ES-I3 (cell line): ENCODE results near the gene PRPF31.
A peak's percentile ranks its signal among the peaks of the same experiment; 100 is the strongest.
"Not testable (repeated sequence)": the region's sequence is repeated elsewhere in the genome, so short reads cannot be mapped to it uniquely, and the experiment has no call there.

Experiments
- H3K36me3 ChIP-seq: 2 replicates; pipeline ENCODE4 v1.6.1; 2013; ENCODE audit warnings: mild to moderate bottlenecking, low read length, control low read depth, moderate library complexity; ENCODE audit not compliant: insufficient read depth
- H3K4me1 ChIP-seq: 2 replicates; pipeline ENCODE4 v1.6.1; 2013; ENCODE audit warnings: mild to moderate bottlenecking, control low read depth, low read length; ENCODE audit not compliant: insufficient read depth
- H3K9ac ChIP-seq: 2 replicates; pipeline ENCODE4 v1.6.1; 2013; ENCODE audit warnings: low read depth, mild to moderate bottlenecking, low read length, moderate library complexity
- H3K9me3 ChIP-seq: 2 replicates; pipeline ENCODE4 v1.6.1; 2013; ENCODE audit warnings: mild to moderate bottlenecking, low read length, moderate library complexity; ENCODE audit not compliant: control insufficient read depth, insufficient read depth

PRPF31 gene

GRCh38 chr19:54158812-54159351 is 43.3 kb downstream of the PRPF31 start:
- no peaks in the 10 kb centered on the region for H3K36me3 ChIP-seq
- H3K9ac ChIP-seq, result peak overlapping the region; percentile 89
- peaks cover 3% of the 10 kb centered on the region for H3K4me1 ChIP-seq
- H3K9me3 ChIP-seq, result no peaks in the 10 kb centered on the region

DNA sequence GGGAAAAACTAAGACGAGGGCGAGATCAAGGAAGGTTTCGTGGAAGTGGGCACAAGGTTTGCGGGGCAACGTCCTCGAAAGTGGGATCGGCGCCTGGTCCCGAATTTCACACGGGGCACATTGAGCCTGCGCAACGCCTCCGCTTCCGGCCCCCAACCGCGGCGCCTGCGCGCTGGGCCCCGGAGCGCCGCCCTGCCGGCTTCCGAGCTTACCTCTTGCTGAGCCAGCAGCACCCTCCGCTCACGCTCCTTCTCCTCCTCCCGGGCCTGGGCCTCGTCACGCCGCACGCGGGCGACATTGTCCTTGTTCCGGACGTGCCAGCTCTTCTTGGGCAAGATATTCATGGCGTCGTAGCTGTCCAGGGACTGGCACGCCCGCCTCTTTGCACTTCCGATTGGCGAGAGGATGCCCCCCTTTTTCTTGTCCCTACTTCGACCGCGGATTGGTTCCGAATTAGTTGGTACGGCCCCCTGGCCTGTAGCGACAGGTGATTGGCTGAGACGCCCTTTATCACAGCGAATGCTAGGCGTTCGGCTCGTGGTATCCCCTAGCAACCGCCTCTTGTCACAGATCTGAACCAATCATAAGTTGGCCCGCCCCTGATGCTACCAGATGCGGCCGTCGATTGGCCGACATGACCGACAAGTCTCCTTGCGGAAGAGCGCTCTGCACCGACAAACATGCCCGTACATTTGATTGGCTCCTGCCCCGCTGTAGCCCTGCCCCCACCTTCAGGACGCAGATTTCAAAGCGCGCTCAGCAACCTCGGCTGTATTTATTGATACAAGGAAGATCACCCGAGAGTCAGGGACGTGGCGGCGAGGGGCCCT is 44.0 kb downstream of the PRPF31 start, which contains the start of gene LENG1:
Gene LENG1, minus strand, starts transcription at position 370 of the 830 bp plus-strand sequence. Its CDS starts 26 bp downstream, at position 344.
- Histone ChIP-seq H3K9me3 (no peaks in the 10 kb centered on the region), H3K9ac (peak within 1 kb of the TSS; percentile 89), H3K36me3 (no peaks in the 10 kb centered on the region), H3K4me1 (peaks cover 3% of the 10 kb centered on the region)

DNA sequence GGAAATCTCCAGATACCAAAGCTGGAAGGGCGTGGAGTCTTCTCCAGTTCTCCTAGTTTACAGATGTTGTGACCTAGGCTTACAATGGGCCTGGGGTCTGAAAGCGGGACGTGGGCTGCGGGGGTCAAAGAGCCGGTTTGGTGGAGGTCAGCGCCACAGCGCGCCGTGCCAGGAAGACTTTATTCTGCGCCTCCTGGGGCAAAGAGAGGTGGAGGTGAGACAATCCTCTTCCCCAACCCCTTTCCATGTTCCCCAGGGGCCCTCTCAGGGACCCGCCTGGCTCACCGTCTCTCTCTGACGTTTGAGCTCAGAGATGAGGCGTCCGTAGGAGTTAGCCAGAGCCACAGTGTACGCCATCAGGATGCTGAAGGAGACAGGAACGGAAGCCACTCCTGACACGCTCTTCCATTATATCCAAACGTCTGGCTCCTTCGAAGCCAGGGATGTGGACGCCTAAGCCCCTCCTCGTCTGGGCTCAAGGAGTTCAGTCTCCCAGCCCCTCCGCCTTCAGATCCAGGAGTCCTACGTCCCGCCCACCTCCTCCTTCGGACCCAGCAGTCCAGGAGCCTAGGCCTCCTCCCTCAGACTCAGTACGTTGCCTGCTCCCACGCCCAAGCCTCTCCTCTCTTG is 44.7 kb downstream of the PRPF31 start:
- Histone ChIP-seq H3K9me3 (no peaks in the 10 kb centered on the region), H3K36me3 (no peaks in the 10 kb centered on the region), H3K9ac (peak overlapping the region; percentile 70), H3K4me1 (peaks cover 3% of the 10 kb centered on the region)

- Histone ChIP-seq H3K9ac (peak overlapping the region; percentile 70; the same call in 1 of the 2 replicates), H3K4me1 (peaks cover 3% of the 10 kb centered on the region)
Measured at GRCh38 chr19:54160854-54161253, 45.3 kb downstream of the PRPF31 start.

DNA sequence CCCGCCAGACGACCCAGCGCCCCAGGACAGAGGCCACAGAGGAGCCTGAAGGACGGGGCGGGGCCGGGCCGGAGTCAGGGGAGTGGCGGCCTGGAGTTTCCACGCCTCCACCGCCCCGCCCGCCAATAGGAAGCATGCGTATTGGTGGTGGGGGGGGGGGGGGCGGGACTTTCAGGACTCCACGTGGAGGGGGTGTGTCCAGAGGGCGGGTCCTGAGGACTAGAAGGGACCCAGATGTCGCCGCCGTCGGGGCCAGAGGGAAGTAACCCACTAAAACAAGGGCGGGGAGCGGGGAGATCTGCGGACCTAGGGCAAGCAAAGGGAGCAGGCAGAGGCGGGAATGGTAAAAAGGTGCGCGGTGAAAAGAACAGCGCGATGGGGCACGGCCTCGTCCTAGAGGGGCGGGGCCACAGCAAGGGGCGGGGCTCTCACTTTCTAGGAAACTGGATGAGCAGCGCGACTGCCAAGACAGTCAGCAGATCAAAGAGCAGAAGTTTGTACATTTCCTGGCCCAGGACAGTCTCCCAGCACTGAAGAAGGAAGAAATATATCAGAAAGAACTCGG is 46.8 kb downstream of the PRPF31 start:
- H3K9me3 ChIP-seq, result no peaks in the 10 kb centered on the region
- no peaks in the 10 kb centered on the region for H3K36me3 ChIP-seq
- H3K4me1 ChIP-seq, result peaks cover 3% of the 10 kb centered on the region
- peak overlapping the region; percentile 64; the same call in 1 of the 2 replicates for H3K9ac ChIP-seq

More at GRCh38 chr19:54160854-54161253, 45.3 kb downstream of the PRPF31 start:
- Histone ChIP-seq H3K36me3 (no peaks in the 10 kb centered on the region), H3K9me3 (no peaks in the 10 kb centered on the region)

DNA sequence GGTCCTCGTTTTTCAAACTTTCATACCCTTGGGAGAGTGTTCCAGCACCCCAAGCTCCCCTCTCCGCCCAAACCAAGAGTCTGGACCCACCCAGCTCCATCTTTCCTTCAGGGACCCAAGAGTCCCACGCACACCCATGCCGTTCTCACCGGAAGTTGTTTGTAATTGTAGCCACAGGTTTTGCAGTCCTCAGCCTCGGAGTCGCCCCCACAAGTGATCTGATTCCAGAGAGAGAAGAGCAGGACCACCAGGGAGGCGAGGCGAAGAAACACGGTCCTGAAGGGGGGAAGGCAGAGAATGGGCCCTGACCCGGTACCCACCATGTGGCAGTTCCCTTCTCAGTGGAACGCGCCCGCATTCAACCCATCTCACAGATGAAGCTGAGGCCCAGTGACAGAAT is 47.3 kb downstream of the PRPF31 start:
- Histone ChIP-seq H3K4me1 (peaks cover 3% of the 10 kb centered on the region), H3K9ac (peak overlapping the region; percentile 64; the same call in 1 of the 2 replicates), H3K36me3 (no peaks in the 10 kb centered on the region), H3K9me3 (no peaks in the 10 kb centered on the region)

DNA sequence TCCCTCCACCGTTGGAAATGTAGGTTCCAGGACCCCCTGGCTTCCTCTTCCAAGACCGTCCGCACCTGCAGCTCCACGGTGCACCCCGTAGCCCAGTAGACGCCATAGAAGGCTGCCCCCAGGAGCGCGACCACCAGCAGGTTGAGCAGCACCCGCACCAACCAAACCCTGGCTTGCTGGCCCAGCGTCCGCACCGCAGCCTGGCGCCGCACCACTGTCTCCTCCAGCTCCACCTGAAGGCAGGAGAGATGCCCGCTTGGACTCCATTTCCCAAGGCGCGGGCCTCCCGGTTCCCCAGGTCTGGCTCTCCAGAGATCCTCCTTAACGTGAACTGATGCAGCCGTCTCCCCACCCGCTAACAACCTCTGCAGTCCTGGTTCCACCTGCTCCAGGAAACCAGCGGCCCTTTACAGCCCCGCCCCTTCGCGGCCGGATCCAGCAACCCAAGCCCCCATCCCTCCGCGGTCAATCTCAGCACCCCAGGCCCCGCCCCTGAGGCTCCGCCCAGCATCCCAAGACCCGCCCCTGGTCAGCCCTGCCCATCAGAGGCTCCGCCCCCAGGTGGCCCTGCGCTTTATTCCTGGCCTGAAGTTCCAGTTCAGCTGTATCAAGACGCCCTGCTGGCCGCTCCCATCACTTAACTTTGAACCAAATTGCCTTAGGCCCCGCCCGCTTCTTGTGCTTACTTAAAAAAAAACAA is 49.0 kb downstream of the PRPF31 start:
- H3K4me1 ChIP-seq, result peaks cover 3% of the 10 kb centered on the region
- H3K9me3 ChIP-seq, result no peaks in the 10 kb centered on the region
- H3K9ac ChIP-seq, result peak overlapping the region; percentile 32; the same call in 1 of the 2 replicates
- H3K36me3 ChIP-seq, result no peaks in the 10 kb centered on the region

DNA sequence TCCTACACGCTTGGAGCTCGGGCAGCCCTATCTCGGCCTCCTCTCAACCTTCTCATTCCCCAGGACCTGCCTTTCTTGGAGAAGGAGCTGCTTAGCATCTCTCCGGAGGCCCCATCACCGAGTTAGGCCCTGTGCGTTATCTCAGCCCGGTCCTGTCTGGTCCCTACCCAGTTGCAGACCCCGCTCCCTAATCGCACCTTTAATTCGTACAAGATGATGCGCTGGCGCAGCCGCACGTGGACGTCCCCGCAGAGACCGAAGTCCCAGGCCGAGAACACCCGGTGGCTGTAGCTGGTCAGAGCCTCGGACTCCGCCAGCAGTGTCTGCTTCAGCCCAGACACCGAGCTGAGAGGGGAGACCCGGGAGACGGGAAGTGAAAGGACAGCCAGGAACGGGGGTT is 49.7 kb downstream of the PRPF31 start:
- Histone ChIP-seq H3K9me3 (no peaks in the 10 kb centered on the region), H3K9ac (no peak overlapping the region), H3K4me1 (peaks cover 3% of the 10 kb centered on the region), H3K36me3 (no peaks in the 10 kb centered on the region)

- Histone ChIP-seq H3K36me3 (no peaks in the 10 kb centered on the region), H3K9ac (no peak overlapping the region; the same call in 1 of the 2 replicates), H3K9me3 (no peaks in the 10 kb centered on the region), H3K4me1 (peaks cover 5% of the 10 kb centered on the region; the same call in 1 of the 2 replicates)
Measured at GRCh38 chr19:54168174-54168917, 52.8 kb downstream of the PRPF31 start.

GRCh38 chr19:54169149-54169740 is 53.7 kb downstream of the PRPF31 start:
- H3K9ac ChIP-seq, result no peak overlapping the region
- H3K9me3 ChIP-seq, result no peaks in the 10 kb centered on the region

GRCh38 chr19:54171736-54172431 is 56.3 kb downstream of the PRPF31 start:
- H3K4me1 ChIP-seq, H3K9me3 ChIP-seq, H3K36me3 ChIP-seq, H3K9ac ChIP-seq: not testable (repeated sequence)

More at GRCh38 chr19:54169149-54169740, 53.7 kb downstream of the PRPF31 start:
- H3K4me1 ChIP-seq, result peaks cover 5% of the 10 kb centered on the region; the same call in 1 of the 2 replicates
- H3K36me3 ChIP-seq, result no peaks in the 10 kb centered on the region

- Histone ChIP-seq H3K4me1 (peaks cover 5% of the 10 kb centered on the region; the same call in 1 of the 2 replicates), H3K9me3 (no peaks in the 10 kb centered on the region), H3K36me3 (no peaks in the 10 kb centered on the region), H3K9ac (peak within 1 kb of the TSS; percentile 72)
Measured at GRCh38 chr19:54172471-54173358, 57.2 kb downstream of the PRPF31 start, which contains the start of gene TMC4. Gene TMC4 (minus strand): TSS chr19:54173160. CDS start chr19:54173117, 43 bp downstream.
